Brain microvascular endothelial cell (primary cell): Measurements from ENCODE around the gene CCDC38.

Experiments
- DNase-seq: peaks from one replicate; pipeline ENCODE4 v3.0.0-alpha.2; 2020
- H3K27ac ChIP-seq: fragments of 250-450 bp; sonication (Bioruptor Pico); 2 replicates; pipeline ENCODE4 v1.5.1; 2020; ENCODE audit warnings: mild to moderate bottlenecking, moderate library complexity
- H3K27me3 ChIP-seq: fragments of 250-450 bp; sonication (Bioruptor Pico); replicated peaks from 2 replicates; pipeline ENCODE4 v1.5.1; 2020; ENCODE audit warnings: mild to moderate bottlenecking
- H3K36me3 ChIP-seq: fragments of 250-450 bp; sonication (Bioruptor Pico); replicated peaks from 2 replicates; pipeline ENCODE4 v1.5.1; 2020; ENCODE audit warnings: mild to moderate bottlenecking
- H3K4me3 ChIP-seq: 2 replicates; pipeline ENCODE4 v1.5.1; 2011; ENCODE audit warnings: low read depth, mild to moderate bottlenecking, control low read depth, low read length, moderate library complexity
- CTCF ChIP-seq: IDR thresholded peaks from 2 replicates; pipeline ENCODE4 v1.5.1; 2011; ENCODE audit warnings: low read depth, mild to moderate bottlenecking, moderate library complexity, low read length, control low read depth, inconsistent platforms; ENCODE audit errors: missing control alignments
- in situ Hi-C: cut with HindIII; loops from 2 replicates; pipeline ENCODE4 v1.10.0; 2017; ENCODE audit warnings: low sequenced_read_pairs, low pct_ligation_motif_present

CCDC38 gene

GRCh38 chr12:95859947-95860850 lies 82.2 kb downstream of the CCDC38 start:
- in situ Hi-C loops, result no loop called here
- no peak for DNase-seq
- Histone ChIP-seq H3K36me3 (peaks cover 17% of the 10 kb centered on the region), H3K4me3 (peak overlapping the region; percentile 86), H3K27ac (no peak overlapping the region), H3K27me3 (no peaks in the 10 kb centered on the region)
- TF ChIP-seq CTCF, result no peak

GRCh38 chr12:95859344-95859816 lies 83.0 kb downstream of the CCDC38 start:
- DNase-seq, result peak; percentile 16
- H3K4me3 ChIP-seq, result peak overlapping the region; percentile 86
- no peak for TF ChIP-seq CTCF
- in situ Hi-C loops, result no loop called here
- peak overlapping the region; percentile 73 for H3K27ac ChIP-seq
- H3K27me3 ChIP-seq, result no peaks in the 10 kb centered on the region
- H3K36me3 ChIP-seq, result peaks cover 15% of the 10 kb centered on the region

GRCh38 chr12:95858451-95859343 lies 83.7 kb downstream of the CCDC38 start, which contains the start of gene SNRPF:
Gene SNRPF, plus strand, starts transcription at chr12:95858952. Its CDS starts 122 bp downstream, at chr12:95859074.
- TF ChIP-seq CTCF, result peak; percentile 32
- in situ Hi-C loops, result no loop called here
- Histone ChIP-seq H3K36me3 (peaks cover 15% of the 10 kb centered on the region), H3K4me3 (peak within 1 kb of the TSS; percentile 86), H3K27ac (peak within 1 kb of the TSS; percentile 73), H3K27me3 (no peaks in the 10 kb centered on the region)
- peak; percentile 98 for DNase-seq

GRCh38 chr12:95857799-95858198 lies 84.6 kb downstream of the CCDC38 start:
- H3K4me3 ChIP-seq, result peak overlapping the region; percentile 86
- H3K36me3 ChIP-seq, result peaks cover 12% of the 10 kb centered on the region
- H3K27ac ChIP-seq, result no peak overlapping the region
- DNase-seq, result no peak
- in situ Hi-C loops, result no loop called here
- TF ChIP-seq CTCF, result no peak
- H3K27me3 ChIP-seq, result no peaks in the 10 kb centered on the region

GRCh38 chr12:95857156-95857555 lies 85.3 kb downstream of the CCDC38 start:
- TF ChIP-seq CTCF, result no peak
- Histone ChIP-seq H3K27ac (no peak overlapping the region), H3K36me3 (peaks cover 5% of the 10 kb centered on the region), H3K27me3 (no peaks in the 10 kb centered on the region), H3K4me3 (no peak overlapping the region)
- in situ Hi-C loops, result no loop called here
- DNase-seq, result no peak
